Endothelial cell of umbilical vein (primary cell): ENCODE data around the gene MEOX2.

Experiments
- EZH2 ChIP-seq: IDR thresholded peaks from 2 replicates; pipeline ENCODE4 v1.6.1; 2012; ENCODE audit warnings: borderline replicate concordance, low read depth, mild to moderate bottlenecking, moderate library complexity, low read length, inconsistent platforms; ENCODE audit not compliant: severe bottlenecking
- FOS ChIP-seq: IDR thresholded peaks from 2 replicates; pipeline ENCODE4 v1.6.1; 2011; ENCODE audit warnings: mild to moderate bottlenecking, low read length, moderate library complexity, borderline replicate concordance; ENCODE audit not compliant: insufficient read depth
- JUN ChIP-seq: IDR thresholded peaks from 2 replicates; pipeline ENCODE4 v1.6.1; 2011; ENCODE audit warnings: borderline replicate concordance, low read depth; ENCODE audit not compliant: insufficient read length, insufficient read depth
- MYC ChIP-seq: IDR thresholded peaks from one replicate; pipeline ENCODE4 v1.6.1; 2011; ENCODE audit warnings: mild to moderate bottlenecking, low read depth, low read length
- POLR2A ChIP-seq: IDR thresholded peaks from 2 replicates; pipeline ENCODE4 v1.6.1; 2012; ENCODE audit warnings: low read depth, mild to moderate bottlenecking, control low read depth, low read length
- POLR2AphosphoS5 ChIP-seq: IDR thresholded peaks from 2 replicates; pipeline ENCODE4 v1.6.1; 2012; ENCODE audit warnings: low read depth, mild to moderate bottlenecking, control low read depth, low read length, moderate library complexity; ENCODE audit not compliant: insufficient read depth
- TF ChIP-seq, protein P1 (sequence below), 2 donors: IDR thresholded peaks; 1 replicate in 1 of 2; 2 replicates in 1 of 2; pipeline ENCODE4 v1.5.1; 2011; ENCODE audit warnings: low read length in 2 of 2, mild to moderate bottlenecking in 2 of 2, moderate library complexity in 2 of 2, control low read depth in 1 of 2, inconsistent platforms in 1 of 2, low read depth in 1 of 2; ENCODE audit not compliant: insufficient read depth in 1 of 2; ENCODE audit errors: extremely low read depth in 1 of 2

- TF ChIP-seq, protein P1, sequence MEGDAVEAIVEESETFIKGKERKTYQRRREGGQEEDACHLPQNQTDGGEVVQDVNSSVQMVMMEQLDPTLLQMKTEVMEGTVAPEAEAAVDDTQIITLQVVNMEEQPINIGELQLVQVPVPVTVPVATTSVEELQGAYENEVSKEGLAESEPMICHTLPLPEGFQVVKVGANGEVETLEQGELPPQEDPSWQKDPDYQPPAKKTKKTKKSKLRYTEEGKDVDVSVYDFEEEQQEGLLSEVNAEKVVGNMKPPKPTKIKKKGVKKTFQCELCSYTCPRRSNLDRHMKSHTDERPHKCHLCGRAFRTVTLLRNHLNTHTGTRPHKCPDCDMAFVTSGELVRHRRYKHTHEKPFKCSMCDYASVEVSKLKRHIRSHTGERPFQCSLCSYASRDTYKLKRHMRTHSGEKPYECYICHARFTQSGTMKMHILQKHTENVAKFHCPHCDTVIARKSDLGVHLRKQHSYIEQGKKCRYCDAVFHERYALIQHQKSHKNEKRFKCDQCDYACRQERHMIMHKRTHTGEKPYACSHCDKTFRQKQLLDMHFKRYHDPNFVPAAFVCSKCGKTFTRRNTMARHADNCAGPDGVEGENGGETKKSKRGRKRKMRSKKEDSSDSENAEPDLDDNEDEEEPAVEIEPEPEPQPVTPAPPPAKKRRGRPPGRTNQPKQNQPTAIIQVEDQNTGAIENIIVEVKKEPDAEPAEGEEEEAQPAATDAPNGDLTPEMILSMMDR (IDR thresholded peaks at IDR 0.05; ENCODE audit: extremely low read depth in 1 of 2, insufficient read depth in 1 of 2, low read depth in 1 of 2, low read length in 2 of 2): no peak
- no peak for TF ChIP-seq POLR2AphosphoS5
- TF ChIP-seq EZH2: no peak
- TF ChIP-seq POLR2A: no peak
- TF ChIP-seq MYC: no peak
- peak; percentile 3 for TF ChIP-seq FOS
- no peak for TF ChIP-seq JUN
These were observed 83.4 kb downstream of the MEOX2 start for GRCh38 chr7:15603124-15603523.
